Stimulated activated naive CD8-positive, alpha-beta T cell treated with anti-CD3 and anti-CD28 coated beads, Interleukin-15, Interleukin-2, amounts not matched to agents 100 ng/mL and 50 ng/mL, for 24 hours (primary cell): Measurements from ENCODE around the gene EYA3.

Experiments used
- H3K27ac Mint-ChIP-seq: one replicate; pipeline ENCODE4 v1.8.0; 2021; ENCODE audit warnings: mild to moderate bottlenecking, mixed read lengths
- H3K27me3 Mint-ChIP-seq: one replicate; pipeline ENCODE4 v1.8.0; 2021; ENCODE audit warnings: mixed read lengths
- H3K36me3 Mint-ChIP-seq: one replicate; pipeline ENCODE4 v1.8.0; 2021; ENCODE audit warnings: low read depth, mixed read lengths
- H3K4me1 Mint-ChIP-seq: one replicate; pipeline ENCODE4 v1.8.0; 2021; ENCODE audit warnings: low read depth, mixed read lengths
- H3K4me3 Mint-ChIP-seq: one replicate; pipeline ENCODE4 v1.8.0; 2021; ENCODE audit warnings: mild to moderate bottlenecking, mixed read lengths
- H3K9me3 Mint-ChIP-seq: one replicate; pipeline ENCODE4 v1.8.0; 2021; ENCODE audit warnings: mixed read lengths

Gene EYA3, protein sequence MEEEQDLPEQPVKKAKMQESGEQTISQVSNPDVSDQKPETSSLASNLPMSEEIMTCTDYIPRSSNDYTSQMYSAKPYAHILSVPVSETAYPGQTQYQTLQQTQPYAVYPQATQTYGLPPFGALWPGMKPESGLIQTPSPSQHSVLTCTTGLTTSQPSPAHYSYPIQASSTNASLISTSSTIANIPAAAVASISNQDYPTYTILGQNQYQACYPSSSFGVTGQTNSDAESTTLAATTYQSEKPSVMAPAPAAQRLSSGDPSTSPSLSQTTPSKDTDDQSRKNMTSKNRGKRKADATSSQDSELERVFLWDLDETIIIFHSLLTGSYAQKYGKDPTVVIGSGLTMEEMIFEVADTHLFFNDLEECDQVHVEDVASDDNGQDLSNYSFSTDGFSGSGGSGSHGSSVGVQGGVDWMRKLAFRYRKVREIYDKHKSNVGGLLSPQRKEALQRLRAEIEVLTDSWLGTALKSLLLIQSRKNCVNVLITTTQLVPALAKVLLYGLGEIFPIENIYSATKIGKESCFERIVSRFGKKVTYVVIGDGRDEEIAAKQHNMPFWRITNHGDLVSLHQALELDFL

DNA sequence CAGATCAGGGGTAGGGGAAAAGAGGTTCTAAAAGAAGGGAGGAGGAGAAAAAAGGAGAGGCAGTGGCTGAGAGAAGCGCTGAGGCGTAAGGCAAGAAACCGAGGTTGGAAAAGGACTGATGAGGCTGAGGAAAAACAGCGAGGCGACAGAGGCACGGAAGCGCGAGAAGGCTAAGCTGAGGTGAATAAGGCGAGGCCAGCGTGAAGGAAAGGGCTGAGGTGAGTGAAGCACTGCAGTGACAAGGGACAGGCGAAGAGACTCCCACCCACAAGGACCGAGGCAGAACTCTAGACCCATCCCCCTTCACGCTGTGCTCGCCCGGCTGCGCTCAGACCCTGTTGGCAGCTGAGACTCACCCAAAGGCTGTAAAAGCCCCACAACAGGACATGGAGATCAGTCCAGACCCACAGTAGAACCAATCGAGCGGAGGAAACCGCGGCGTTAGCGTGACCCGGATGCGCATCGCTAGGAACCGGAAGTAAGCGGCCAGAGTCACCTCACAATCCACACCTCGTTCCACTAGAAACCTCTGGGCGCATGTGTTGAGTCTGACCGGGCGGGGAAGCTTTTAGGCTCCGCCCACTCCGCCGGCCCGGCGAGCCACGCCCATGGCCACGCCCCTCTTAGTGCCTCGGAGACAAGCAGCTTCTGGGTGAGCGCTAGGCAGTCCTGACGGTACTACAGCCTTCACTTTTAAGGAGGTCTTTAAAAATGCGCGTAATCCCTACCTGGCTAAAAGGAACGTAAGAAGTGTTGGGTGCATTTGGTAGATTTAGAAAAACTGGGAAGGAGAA, at the start of gene EYA3:
Gene EYA3, minus strand, starts transcription at position 443 of the 794 bp plus-strand sequence. CDS start 30,584 bp downstream, outside the sequence.
- H3K9me3 Mint-ChIP-seq = no peaks in the 10 kb centered on the region
- H3K4me3 Mint-ChIP-seq = peak within 1 kb of the TSS; percentile 91
- peak within 1 kb of the TSS; percentile 88 for H3K27ac Mint-ChIP-seq
- peaks cover 7% of the 10 kb centered on the region for H3K36me3 Mint-ChIP-seq
- H3K27me3 Mint-ChIP-seq = no peaks in the 10 kb centered on the region
- H3K4me1 Mint-ChIP-seq = peaks cover 38% of the 10 kb centered on the region

DNA sequence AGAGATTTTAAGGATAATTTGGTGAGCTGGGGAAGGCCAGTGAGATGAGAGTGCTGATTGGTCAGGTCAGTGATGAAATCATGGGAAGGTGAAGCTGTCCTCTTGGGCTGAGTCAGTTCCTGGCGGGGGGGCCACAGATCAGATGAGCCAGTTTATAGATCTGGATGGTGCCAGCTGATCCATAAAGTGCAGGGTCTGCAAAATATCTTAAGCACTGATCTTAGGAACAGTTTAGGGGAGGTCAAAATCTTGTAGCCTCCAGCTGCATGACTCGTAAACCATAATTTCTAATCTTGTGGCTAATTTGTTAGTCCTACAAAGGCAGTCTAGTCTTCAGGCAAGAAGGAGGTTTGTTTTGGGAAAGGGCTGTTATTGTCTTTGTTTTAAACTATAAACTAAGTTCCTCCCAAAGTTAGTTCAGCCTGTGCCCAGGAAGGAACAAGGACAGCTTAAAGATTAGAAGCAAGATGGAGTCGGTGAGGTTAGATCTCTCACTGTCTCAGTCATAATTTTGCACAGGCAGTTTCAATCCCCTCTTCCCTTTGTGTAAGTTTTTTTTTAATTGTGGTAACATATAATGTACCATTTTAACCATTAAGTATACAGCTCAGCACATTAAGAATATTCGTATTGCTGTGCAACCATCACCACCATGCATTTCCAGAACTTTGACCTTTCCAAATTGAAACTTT, 48.7 kb upstream of the EYA3 start:
- H3K27ac Mint-ChIP-seq = peak overlapping the region; percentile 59
- peaks cover 36% of the 10 kb centered on the region for H3K4me1 Mint-ChIP-seq
- no peaks in the 10 kb centered on the region for H3K36me3 Mint-ChIP-seq
- no peak overlapping the region for H3K4me3 Mint-ChIP-seq
- no peaks in the 10 kb centered on the region for H3K9me3 Mint-ChIP-seq
- peaks cover 31% of the 10 kb centered on the region for H3K27me3 Mint-ChIP-seq

DNA sequence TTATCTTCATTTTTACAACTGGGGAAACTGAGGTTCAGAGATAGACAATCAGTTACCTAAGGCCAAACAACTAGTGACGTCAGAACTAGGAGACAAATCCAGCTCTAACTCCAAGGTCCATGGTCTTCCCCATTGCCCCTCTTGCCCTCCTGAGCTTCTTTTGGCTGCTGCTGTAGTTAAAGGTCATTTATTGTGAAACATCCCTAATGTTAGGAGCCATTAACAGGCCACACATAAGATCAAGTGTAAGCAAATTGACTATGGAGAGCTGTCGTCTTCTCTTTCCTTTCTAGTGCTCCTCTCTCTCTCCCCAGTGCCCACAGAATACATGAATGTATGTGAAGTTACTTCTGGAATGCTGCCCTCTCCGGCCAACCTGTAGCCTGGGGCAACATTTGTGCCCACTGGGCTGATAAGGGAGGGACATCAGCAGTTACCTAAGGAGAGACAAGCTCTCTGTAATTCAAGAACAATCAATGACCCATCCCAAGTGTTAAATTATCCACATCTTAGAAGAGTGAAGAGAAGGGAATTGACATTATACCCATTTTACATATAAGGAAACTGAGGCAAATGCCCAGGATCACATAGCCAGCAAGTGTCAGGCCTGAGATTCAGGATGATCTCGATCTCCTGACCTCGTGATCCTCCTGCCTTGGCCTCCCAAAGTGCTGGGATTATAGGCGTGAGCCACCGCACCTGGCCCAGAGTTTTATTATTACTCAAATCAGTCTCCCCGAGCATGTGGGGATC, 47.9 kb upstream of the EYA3 start:
- H3K4me1 Mint-ChIP-seq = peaks cover 36% of the 10 kb centered on the region
- H3K27me3 Mint-ChIP-seq = peaks cover 31% of the 10 kb centered on the region
- H3K36me3 Mint-ChIP-seq = no peaks in the 10 kb centered on the region
- no peak overlapping the region for H3K4me3 Mint-ChIP-seq
- H3K27ac Mint-ChIP-seq = peak overlapping the region; percentile 59
- no peaks in the 10 kb centered on the region for H3K9me3 Mint-ChIP-seq

GRCh38 chr1:28135371-28136168, 47.2 kb upstream of the EYA3 start:
- Mint-ChIP-seq H3K27me3 (peaks cover 31% of the 10 kb centered on the region), H3K27ac (no peak overlapping the region), H3K9me3 (no peaks in the 10 kb centered on the region), H3K36me3 (no peaks in the 10 kb centered on the region), H3K4me1 (peaks cover 36% of the 10 kb centered on the region), H3K4me3 (no peak overlapping the region)

DNA sequence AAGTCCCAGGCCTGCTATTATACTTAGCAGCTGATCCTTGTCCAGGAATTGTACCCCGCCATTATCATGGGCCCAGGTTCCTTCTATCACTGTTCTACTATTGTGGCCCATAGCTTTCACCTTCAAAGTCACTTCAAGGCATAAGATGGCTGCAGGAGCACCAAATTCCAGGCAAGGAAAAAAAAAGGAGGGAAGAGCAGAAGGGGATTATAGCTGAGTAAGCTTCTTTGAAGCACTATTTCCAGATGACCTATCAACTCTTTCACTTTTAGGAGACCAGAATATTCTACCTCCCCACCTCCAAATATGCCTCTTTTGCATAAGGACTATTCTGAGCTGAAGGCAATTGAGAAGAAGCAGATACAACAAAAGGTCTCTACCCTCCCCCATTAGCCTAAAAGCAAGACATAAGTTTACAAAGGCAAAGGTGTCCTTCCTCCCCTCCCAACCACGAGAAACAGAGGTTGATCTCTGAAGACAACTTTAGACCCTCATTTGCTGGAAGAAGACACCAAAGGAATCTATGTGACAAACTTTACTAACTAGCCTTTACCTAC, 46.3 kb upstream of the EYA3 start:
- Mint-ChIP-seq H3K9me3 (no peaks in the 10 kb centered on the region), H3K4me3 (no peak overlapping the region), H3K36me3 (no peaks in the 10 kb centered on the region), H3K27me3 (peaks cover 31% of the 10 kb centered on the region), H3K27ac (no peak overlapping the region), H3K4me1 (peaks cover 36% of the 10 kb centered on the region)

DNA sequence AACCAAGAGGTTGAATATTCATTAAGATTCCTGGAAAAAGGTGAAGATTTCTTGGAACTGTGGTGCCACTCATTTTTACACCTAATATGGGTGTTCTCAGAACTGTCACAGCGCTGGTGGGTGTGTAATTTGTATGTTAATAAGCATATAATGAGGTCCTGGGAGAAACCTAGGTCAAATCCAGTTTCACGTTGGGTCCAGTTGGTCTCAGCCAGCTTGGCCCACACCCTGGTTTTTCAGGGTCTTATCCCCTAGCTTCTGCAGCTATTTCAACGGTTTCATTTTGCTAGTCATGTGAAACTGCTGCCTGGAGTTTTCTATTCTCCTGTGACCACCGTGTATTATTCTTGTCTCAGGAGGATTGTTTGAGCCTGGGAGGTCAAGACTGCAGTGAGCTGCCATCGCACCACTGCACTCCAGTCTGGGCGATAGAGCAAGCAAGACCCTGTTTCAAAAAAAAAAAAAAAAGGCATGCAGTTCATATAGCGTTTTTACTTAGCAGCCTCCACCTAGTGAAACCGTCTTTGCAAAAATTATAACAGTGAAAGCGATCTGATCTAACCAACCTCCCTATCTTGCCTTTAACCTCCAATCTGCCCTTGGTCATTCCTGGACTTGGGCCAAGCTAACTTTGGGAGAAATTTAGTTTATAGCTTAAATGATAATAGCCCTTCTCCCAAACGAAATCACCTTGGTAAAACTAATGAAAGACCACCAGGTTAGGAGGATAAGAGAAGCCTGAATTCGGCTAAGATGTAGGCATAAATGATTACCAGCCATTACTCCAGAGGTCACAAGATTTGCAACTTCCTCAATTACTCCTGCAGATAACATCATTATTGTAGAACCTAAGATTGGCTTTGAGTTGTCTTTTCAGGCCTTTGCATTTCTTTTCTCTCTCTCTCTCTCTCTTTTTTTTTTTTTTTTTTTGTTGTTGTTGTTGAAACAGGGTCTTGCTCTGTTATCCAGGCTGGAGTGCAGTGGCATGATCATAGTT, 44.1 kb upstream of the EYA3 start:
- Mint-ChIP-seq H3K27ac (no peak overlapping the region), H3K9me3 (no peaks in the 10 kb centered on the region), H3K36me3 (no peaks in the 10 kb centered on the region), H3K4me1 (peaks cover 29% of the 10 kb centered on the region), H3K4me3 (no peak overlapping the region), H3K27me3 (peaks cover 22% of the 10 kb centered on the region)

DNA sequence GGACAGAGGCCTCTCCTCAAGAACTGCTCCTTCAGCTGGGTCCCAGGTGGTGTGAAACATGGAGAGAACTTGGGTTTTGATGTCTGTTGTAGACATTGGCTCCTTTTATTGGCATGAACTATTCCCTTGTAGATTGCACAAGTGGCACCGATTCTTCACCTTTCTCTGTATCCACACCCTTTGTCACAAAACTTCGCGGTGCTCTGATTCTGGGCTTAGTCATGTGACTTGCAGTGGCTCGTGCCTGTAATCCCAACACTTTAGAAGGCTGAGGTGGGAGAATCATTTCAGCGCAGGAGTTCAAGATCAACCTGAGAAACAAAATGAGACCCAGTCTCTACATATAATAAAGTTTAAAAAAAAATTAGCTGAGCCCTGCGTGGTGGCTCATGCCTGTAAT, 42.5 kb upstream of the EYA3 start:
- no peak overlapping the region for H3K4me3 Mint-ChIP-seq
- H3K27ac Mint-ChIP-seq = no peak overlapping the region
- H3K9me3 Mint-ChIP-seq = no peaks in the 10 kb centered on the region
- peaks cover 21% of the 10 kb centered on the region for H3K27me3 Mint-ChIP-seq
- no peaks in the 10 kb centered on the region for H3K36me3 Mint-ChIP-seq
- peaks cover 20% of the 10 kb centered on the region for H3K4me1 Mint-ChIP-seq

- Mint-ChIP-seq H3K27me3 (peaks cover 21% of the 10 kb centered on the region), H3K9me3 (no peaks in the 10 kb centered on the region), H3K36me3 (no peaks in the 10 kb centered on the region), H3K27ac (no peak overlapping the region), H3K4me3 (no peak overlapping the region), H3K4me1 (peaks cover 11% of the 10 kb centered on the region)
Observed at GRCh38 chr1:28129150-28129549, 40.7 kb upstream of the EYA3 start.

DNA sequence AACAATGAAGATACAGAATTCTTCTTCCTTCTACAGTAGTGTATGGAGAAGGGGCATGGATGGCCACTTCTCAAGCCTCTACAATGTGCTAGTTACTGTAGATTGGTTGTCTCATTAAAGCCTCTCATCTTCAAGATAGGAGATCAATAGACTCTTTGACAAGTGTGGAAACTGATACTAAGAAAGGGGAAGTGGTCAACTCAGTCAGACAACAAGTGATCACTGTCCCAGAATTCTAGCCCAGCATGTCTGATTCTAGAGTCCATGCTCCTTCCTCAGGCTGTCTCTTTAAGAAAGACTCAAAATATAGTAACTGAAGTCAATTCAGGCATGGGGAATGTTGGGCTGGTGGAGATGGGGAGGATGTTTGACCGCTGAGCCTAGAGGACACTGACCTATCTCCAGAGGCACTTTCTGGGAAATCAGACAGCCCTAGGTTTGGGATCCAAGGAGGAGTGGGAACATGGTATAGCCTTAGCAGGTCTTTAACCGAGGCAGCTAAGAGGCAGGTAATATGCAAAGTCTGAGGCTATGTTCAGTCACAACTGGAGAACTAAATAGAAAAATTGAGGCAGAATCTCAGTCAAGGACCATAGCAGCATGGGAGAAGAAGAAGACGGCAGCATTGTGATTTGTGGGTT, 39.3 kb upstream of the EYA3 start:
- Mint-ChIP-seq H3K4me3 (no peak overlapping the region), H3K9me3 (no peaks in the 10 kb centered on the region), H3K4me1 (peaks cover 16% of the 10 kb centered on the region)

DNA sequence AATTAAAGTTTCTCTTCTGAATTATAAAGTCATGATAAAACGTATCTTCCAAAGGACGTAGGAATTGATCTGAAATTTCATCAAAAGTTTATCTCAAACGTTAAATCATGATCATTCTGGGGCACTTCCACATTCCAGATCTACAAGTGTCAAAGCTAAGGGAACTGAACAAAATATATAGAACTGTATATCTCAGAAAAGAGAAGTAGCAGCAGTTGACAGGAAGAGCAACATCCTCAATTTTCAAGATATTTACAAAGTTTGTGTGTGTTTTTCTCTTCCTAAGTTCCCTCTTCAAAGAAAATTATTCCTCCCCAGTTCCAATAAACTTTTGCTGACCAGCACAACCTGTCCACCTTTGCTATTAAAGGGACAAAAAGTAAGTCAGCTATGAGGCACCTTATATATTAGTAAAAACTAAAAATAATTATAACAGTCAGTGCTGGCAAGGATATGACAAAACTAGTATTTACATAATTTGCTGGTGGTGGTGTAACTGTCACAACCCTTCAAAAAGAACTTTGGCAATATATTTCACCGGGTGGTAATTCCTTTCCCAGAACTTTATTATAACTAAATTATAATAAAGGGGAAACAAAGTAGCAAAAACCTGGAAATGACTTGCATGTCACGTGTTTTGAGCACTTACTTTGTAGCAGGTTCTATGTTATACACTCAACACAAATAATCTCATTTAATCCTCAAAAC, 38.5 kb upstream of the EYA3 start:
- Mint-ChIP-seq H3K4me1 (peaks cover 16% of the 10 kb centered on the region), H3K4me3 (no peak overlapping the region), H3K27me3 (peaks cover 18% of the 10 kb centered on the region), H3K9me3 (no peaks in the 10 kb centered on the region), H3K27ac (no peak overlapping the region), H3K36me3 (no peaks in the 10 kb centered on the region)

More for the DNA sequence above, 39.3 kb upstream of the EYA3 start:
- H3K27ac Mint-ChIP-seq = no peak overlapping the region
- peaks cover 18% of the 10 kb centered on the region for H3K27me3 Mint-ChIP-seq
- H3K36me3 Mint-ChIP-seq = no peaks in the 10 kb centered on the region

- Mint-ChIP-seq H3K36me3 (no peaks in the 10 kb centered on the region), H3K27ac (no peak overlapping the region), H3K9me3 (no peaks in the 10 kb centered on the region), H3K27me3 (peaks cover 18% of the 10 kb centered on the region), H3K4me3 (no peak overlapping the region), H3K4me1 (peaks cover 16% of the 10 kb centered on the region)
Observed at GRCh38 chr1:28126212-28126611, 37.8 kb upstream of the EYA3 start.
